Measurements from ENCODE around the gene MGST3. TPM values are rescaled to one million over a fixed set of nuclear protein-coding genes. Genes with fewer than 3 reads are reported as not detected.
"Not testable (repeated sequence)": the region's sequence is repeated elsewhere in the genome, so short reads cannot be mapped to it uniquely, and the experiment has no call there.

Gene MGST3
- polyA plus RNA-seq, 1 experiment = 242 TPM

GRCh38 chr1:165675794-165676193, 44.8 kb downstream of the MGST3 start:
- Histone ChIP-seq H3K4me3 (ENCODE audit: low read depth, low read length) (no peak overlapping the region), H3K27ac (ENCODE audit: low read depth, low read length) (no peak overlapping the region), H3K9me3 (ENCODE audit: control insufficient read depth, insufficient read depth, low read length) (no peaks in the 10 kb centered on the region; the same call in 1 of the 2 replicates), H3K27me3 (ENCODE audit: control insufficient read depth, insufficient read depth, low read length) (no peaks in the 10 kb centered on the region)
- CTCF ChIA-PET = interaction anchor here (0.6 kb wide), 1 partner anchor 238 kb away, joined by 4 read pairs; no protein-coding TSS in a partner anchor
- POLR2A ChIA-PET = no interaction called here
- TF ChIP-seq, protein P1, sequence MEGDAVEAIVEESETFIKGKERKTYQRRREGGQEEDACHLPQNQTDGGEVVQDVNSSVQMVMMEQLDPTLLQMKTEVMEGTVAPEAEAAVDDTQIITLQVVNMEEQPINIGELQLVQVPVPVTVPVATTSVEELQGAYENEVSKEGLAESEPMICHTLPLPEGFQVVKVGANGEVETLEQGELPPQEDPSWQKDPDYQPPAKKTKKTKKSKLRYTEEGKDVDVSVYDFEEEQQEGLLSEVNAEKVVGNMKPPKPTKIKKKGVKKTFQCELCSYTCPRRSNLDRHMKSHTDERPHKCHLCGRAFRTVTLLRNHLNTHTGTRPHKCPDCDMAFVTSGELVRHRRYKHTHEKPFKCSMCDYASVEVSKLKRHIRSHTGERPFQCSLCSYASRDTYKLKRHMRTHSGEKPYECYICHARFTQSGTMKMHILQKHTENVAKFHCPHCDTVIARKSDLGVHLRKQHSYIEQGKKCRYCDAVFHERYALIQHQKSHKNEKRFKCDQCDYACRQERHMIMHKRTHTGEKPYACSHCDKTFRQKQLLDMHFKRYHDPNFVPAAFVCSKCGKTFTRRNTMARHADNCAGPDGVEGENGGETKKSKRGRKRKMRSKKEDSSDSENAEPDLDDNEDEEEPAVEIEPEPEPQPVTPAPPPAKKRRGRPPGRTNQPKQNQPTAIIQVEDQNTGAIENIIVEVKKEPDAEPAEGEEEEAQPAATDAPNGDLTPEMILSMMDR (IDR thresholded peaks at IDR 0.05; ENCODE audit: low read depth, low read length) = no peak
- no peak for DNase-seq (ENCODE audit: low read depth, low spot score)

DNA sequence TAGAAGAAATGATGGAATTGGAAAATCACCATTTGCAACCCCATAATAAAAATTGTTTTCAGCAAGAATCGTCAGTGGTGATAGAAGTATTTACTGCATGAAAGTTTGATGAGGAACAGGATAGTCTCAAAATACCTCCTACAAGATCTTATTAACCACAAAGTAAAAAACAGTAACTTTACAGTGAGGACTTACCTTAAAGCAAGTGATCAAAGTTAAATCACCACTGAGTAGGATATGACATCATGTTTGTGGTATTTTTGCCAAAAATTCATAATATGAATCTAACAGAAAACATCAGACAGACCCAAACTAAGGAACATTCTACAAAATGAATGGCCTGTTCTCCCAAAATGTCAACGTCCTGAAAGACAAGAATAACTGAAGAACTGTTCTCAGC, 47.5 kb downstream of the MGST3 start:
- POLR2A ChIA-PET = no interaction called here
- Histone ChIP-seq H3K9me3 (ENCODE audit: control insufficient read depth, insufficient read depth, low read length) (no peaks in the 10 kb centered on the region; the same call in 1 of the 2 replicates), H3K27ac (ENCODE audit: low read depth, low read length) (no peak overlapping the region), H3K27me3 (ENCODE audit: control insufficient read depth, insufficient read depth, low read length) (no peaks in the 10 kb centered on the region), H3K4me3 (ENCODE audit: low read depth, low read length) (no peak overlapping the region)
- no peak for DNase-seq (ENCODE audit: low read depth, low spot score)
- CTCF ChIA-PET = no interaction called here
- TF ChIP-seq, protein P1 (IDR thresholded peaks at IDR 0.05; ENCODE audit: low read depth, low read length) = no peak

- CTCF ChIA-PET = no interaction called here
- Histone ChIP-seq H3K27me3 (ENCODE audit: control insufficient read depth, insufficient read depth, low read length) (no peaks in the 10 kb centered on the region), H3K27ac (ENCODE audit: low read depth, low read length) (no peak overlapping the region), H3K9me3 (ENCODE audit: control insufficient read depth, insufficient read depth, low read length) (no peaks in the 10 kb centered on the region; the same call in 1 of the 2 replicates), H3K4me3 (ENCODE audit: low read depth, low read length) (no peak overlapping the region)
- POLR2A ChIA-PET = no interaction called here
- no peak for DNase-seq (ENCODE audit: low read depth, low spot score)
- TF ChIP-seq, protein P1 (IDR thresholded peaks at IDR 0.05; ENCODE audit: low read depth, low read length) = no peak
Measured at GRCh38 chr1:165679282-165680036, 48.4 kb downstream of the MGST3 start.

DNA sequence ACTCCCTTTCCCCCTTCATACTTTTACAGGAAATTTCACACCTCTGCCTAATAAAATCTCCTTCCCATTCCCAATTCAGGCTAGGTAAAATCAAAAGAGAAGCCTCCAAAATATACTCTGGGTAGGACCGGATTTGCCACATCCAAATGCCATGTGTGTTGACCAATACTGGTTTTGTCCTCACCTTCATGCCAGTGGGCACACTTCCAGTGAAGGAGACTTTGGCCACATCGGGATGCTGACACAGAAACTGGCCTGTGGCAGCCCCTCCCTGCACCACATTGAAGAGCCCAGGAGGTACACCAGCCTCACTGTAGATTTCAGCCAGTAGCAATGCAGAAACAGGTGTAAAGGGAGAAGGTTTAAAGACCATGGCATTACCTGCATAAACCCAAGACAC, 49.3 kb downstream of the MGST3 start:
- POLR2A ChIA-PET = no interaction called here
- no peak for DNase-seq (ENCODE audit: low read depth, low spot score)
- no peak overlapping the region for H3K4me3 ChIP-seq (ENCODE audit: low read depth, low read length)
- TF ChIP-seq, protein P1 (IDR thresholded peaks at IDR 0.05; ENCODE audit: low read depth, low read length) = no peak
- no peaks in the 10 kb centered on the region; the same call in 1 of the 2 replicates for H3K9me3 ChIP-seq (ENCODE audit: control insufficient read depth, insufficient read depth, low read length)
- no peaks in the 10 kb centered on the region for H3K27me3 ChIP-seq (ENCODE audit: control insufficient read depth, insufficient read depth, low read length)
- CTCF ChIA-PET = no interaction called here
- no peak overlapping the region for H3K27ac ChIP-seq (ENCODE audit: low read depth, low read length)

DNA sequence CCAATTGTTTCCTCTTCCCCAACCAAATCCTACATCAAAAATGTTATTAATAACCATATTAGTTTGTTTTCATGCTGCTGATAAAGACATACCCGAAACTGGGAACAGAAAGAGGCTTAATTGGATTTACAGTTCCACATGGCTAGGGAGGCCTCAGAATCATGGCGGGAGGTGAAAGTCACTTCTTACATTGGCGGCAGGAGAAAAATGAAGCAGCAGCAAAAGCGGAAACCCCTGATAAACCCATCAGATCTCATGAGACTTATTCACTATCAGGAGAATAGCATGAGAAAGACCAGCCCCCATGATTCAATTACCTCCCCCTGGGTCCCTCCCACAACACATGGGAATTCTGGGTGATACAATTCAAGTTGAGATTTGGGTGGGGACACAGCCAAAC, 49.7 kb downstream of the MGST3 start:
- DNase-seq (ENCODE audit: low read depth, low spot score); H3K9me3 ChIP-seq (ENCODE audit: control insufficient read depth, insufficient read depth, low read length); H3K27me3 ChIP-seq (ENCODE audit: control insufficient read depth, insufficient read depth, low read length); H3K4me3 ChIP-seq (ENCODE audit: low read depth, low read length); CTCF ChIA-PET; POLR2A ChIA-PET; H3K27ac ChIP-seq (ENCODE audit: low read depth, low read length): not testable (repeated sequence)
